Astrocyte of the spinal cord (primary cell): Measurements from ENCODE around the gene PERCC1.
A peak's percentile ranks its signal among the peaks of the same experiment; 100 is the strongest.

Experiments used
- DNase-seq: peaks from one replicate; pipeline ENCODE4 v3.0.0; 2011; ENCODE audit warnings: low read depth, low spot score
- H3K4me3 ChIP-seq: 2 replicates; pipeline ENCODE4 v1.5.1; 2011; ENCODE audit warnings: low read depth, mild to moderate bottlenecking, low read length, moderate library complexity
- in situ Hi-C: cut with HindIII; loops from 2 replicates; pipeline ENCODE4 v1.10.0; 2017; ENCODE audit warnings: low sequenced_read_pairs
- TF ChIP-seq, protein P1 (sequence below): IDR thresholded peaks from 2 replicates; pipeline ENCODE4 v1.5.1; 2012; ENCODE audit warnings: low read depth, mild to moderate bottlenecking, low read length, inconsistent platforms

Gene PERCC1

DNA sequence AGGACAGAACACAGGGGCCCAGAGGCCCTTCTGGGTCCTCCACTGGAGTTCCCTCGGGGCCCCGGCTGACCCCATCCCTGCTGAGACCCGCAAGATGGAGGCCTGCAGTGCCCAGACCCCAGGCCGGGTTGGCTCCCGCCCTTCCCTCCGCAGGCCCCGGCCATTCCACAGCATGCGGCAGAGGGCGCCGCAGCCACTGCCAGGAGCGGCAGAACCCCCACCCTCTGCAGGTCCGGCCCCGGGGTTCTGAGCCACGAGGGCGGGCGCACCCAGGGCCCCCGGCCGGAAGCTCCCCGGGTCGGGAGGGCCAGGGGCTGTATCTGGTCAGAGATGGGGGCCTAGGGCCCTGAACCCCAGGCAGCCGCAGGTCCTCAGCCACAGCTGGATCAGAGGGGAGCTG is 2.4 kb upstream of the PERCC1 start:
- TF ChIP-seq, protein P1, sequence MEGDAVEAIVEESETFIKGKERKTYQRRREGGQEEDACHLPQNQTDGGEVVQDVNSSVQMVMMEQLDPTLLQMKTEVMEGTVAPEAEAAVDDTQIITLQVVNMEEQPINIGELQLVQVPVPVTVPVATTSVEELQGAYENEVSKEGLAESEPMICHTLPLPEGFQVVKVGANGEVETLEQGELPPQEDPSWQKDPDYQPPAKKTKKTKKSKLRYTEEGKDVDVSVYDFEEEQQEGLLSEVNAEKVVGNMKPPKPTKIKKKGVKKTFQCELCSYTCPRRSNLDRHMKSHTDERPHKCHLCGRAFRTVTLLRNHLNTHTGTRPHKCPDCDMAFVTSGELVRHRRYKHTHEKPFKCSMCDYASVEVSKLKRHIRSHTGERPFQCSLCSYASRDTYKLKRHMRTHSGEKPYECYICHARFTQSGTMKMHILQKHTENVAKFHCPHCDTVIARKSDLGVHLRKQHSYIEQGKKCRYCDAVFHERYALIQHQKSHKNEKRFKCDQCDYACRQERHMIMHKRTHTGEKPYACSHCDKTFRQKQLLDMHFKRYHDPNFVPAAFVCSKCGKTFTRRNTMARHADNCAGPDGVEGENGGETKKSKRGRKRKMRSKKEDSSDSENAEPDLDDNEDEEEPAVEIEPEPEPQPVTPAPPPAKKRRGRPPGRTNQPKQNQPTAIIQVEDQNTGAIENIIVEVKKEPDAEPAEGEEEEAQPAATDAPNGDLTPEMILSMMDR, result peak; percentile 47
- no peak overlapping the region for H3K4me3 ChIP-seq
- DNase-seq, result no peak
- in situ Hi-C loops, result no loop called here

DNA sequence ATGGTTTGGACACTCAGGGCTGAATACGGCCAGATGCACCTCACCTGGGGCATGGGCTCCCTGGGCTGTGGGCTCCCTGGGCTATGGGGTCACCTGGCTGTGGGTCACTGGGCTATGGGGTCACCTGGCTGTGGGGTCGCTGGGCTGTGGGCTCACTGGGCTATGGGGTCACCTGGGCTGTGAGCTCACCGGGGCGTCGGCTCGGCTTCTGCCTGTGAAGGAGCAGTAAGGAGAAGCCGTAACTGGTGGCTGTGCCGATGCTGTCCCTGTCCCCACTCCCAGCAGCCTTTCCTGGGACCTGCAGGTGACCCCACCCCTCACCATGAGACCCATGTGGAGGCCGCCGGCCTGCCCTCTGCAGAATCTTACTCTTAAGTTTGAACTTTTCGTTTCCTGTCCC is 1.9 kb upstream of the PERCC1 start:
- H3K4me3 ChIP-seq, result no peak overlapping the region
- TF ChIP-seq, protein P1, result no peak

DNA sequence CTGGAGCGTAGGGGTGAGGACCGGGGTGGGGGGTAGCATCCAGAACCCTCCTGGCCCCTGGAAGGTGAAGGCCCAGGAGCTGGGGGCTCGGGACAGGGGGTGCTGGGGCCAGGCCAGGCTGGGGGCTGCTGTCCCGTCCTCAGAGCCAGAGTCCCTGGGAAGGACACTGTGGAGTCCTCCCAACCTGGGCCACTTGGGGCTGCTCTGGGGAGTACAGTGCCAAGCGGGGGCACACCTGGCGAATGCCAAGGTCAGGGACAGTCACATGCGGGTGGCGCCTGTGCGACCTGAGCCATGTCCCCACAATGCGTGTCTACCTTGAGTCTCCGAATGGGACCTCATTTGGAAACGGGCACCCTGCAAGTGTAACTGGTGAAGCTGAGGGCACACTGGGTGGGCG is 1.2 kb upstream of the PERCC1 start:
- no peak for DNase-seq
- TF ChIP-seq, protein P1, result no peak
- in situ Hi-C loops, result no loop called here
- H3K4me3 ChIP-seq, result no peak overlapping the region

More for the DNA sequence above, 1.9 kb upstream of the PERCC1 start:
- DNase-seq, result no peak
- in situ Hi-C loops, result no loop called here

GRCh38 chr16:1430214-1430758 is 592 bp upstream of the PERCC1 start:
- TF ChIP-seq, protein P1, result no peak
- DNase-seq, result no peak
- no peak overlapping the region for H3K4me3 ChIP-seq
- in situ Hi-C loops, result no loop called here

GRCh38 chr16:1431497-1432270 is 806 bp downstream of the PERCC1 start:
- no peak for DNase-seq
- in situ Hi-C loops, result no loop called here
- no peak overlapping the region for H3K4me3 ChIP-seq
- TF ChIP-seq, protein P1, result no peak

GRCh38 chr16:1432388-1433262 is 1.7 kb downstream of the PERCC1 start:
- no peak for DNase-seq
- no peak overlapping the region for H3K4me3 ChIP-seq
- in situ Hi-C loops, result no loop called here
- TF ChIP-seq, protein P1, result no peak
